Measurements from ENCODE around the gene MYH6. TPM values are rescaled to one million over a fixed set of nuclear protein-coding genes. Genes with fewer than 3 reads are reported as not detected.
"Not testable (repeated sequence)": the region's sequence is repeated elsewhere in the genome, so short reads cannot be mapped to it uniquely, and the experiment has no call there.

The MYH6 gene
- total and polyA plus RNA-seq, 4 experiments from 2014 or later = not detected

- H3K4me1 Mint-ChIP-seq; CTCF ChIA-PET (ENCODE audit: partially characterized antibody); H3K27ac Mint-ChIP-seq; H3K9me3 Mint-ChIP-seq; H3K9me3 ChIP-seq (ENCODE audit: control insufficient read depth in 1 of 2, low read length in 2 of 2); H3K4me3 Mint-ChIP-seq; H3K36me3 Mint-ChIP-seq; H3K27me3 ChIP-seq (ENCODE audit: insufficient read depth, low read length); POLR2A ChIA-PET (ENCODE audit: partially characterized antibody); DNase-seq; H3K4me1 ChIP-seq (ENCODE audit: insufficient read depth, low read length); H3K4me3 ChIP-seq (ENCODE audit: low read length in 2 of 2); H3K27ac ChIP-seq (ENCODE audit: low read depth, low read length); H3K27me3 Mint-ChIP-seq; intact Hi-C loops (cut with micrococcal nuclease); H3K36me3 ChIP-seq (ENCODE audit: insufficient read depth, low read length): not testable (repeated sequence)
These were observed 17.7 kb upstream of the MYH6 start for GRCh38 chr14:23425798-23426197.

GRCh38 chr14:23425169-23425568 lies 17.1 kb upstream of the MYH6 start:
- intact Hi-C loops (cut with micrococcal nuclease) = no loop called here
- DNase-seq = no peak
- Histone ChIP-seq H3K27me3 (ENCODE audit: insufficient read depth, low read length) (no peaks in the 10 kb centered on the region), H3K4me3 (ENCODE audit: low read length in 2 of 2) (no peak overlapping the region), H3K9me3 (ENCODE audit: control insufficient read depth in 1 of 2, low read length in 2 of 2) (no peaks in the 10 kb centered on the region), H3K27ac (ENCODE audit: low read depth, low read length) (no peak overlapping the region), H3K4me1 (ENCODE audit: insufficient read depth, low read length) (no peaks in the 10 kb centered on the region), H3K36me3 (ENCODE audit: insufficient read depth, low read length) (no peaks in the 10 kb centered on the region)
- Mint-ChIP-seq H3K36me3 (no peaks in the 10 kb centered on the region), H3K4me1 (no peaks in the 10 kb centered on the region), H3K9me3 (peaks cover 0 to 1% (median 0%) of the 10 kb centered on the region in 8 donors), H3K27ac (no peak overlapping the region), H3K4me3 (no peak overlapping the region), H3K27me3 (peaks cover 1 to 9% of the 10 kb centered on the region in 2 donors)
- POLR2A ChIA-PET (ENCODE audit: partially characterized antibody) = no interaction called here
- CTCF ChIA-PET (ENCODE audit: partially characterized antibody) = no interaction called here

GRCh38 chr14:23423657-23424056 lies 15.6 kb upstream of the MYH6 start:
- Histone ChIP-seq H3K9me3 (ENCODE audit: control insufficient read depth in 1 of 2, low read length in 2 of 2) (no peaks in the 10 kb centered on the region), H3K36me3 (ENCODE audit: insufficient read depth, low read length) (no peaks in the 10 kb centered on the region), H3K27me3 (ENCODE audit: insufficient read depth, low read length) (no peaks in the 10 kb centered on the region), H3K4me1 (ENCODE audit: insufficient read depth, low read length) (no peaks in the 10 kb centered on the region), H3K27ac (ENCODE audit: low read depth, low read length) (no peak overlapping the region), H3K4me3 (ENCODE audit: low read length in 2 of 2) (no peak overlapping the region)
- Mint-ChIP-seq H3K36me3 (no peaks in the 10 kb centered on the region), H3K4me3 (no peak overlapping the region), H3K27me3 (peaks cover 3 to 6% of the 10 kb centered on the region in 2 donors), H3K4me1 (no peaks in the 10 kb centered on the region), H3K27ac (peak overlapping the region in 1 of 7 donors; percentile 25), H3K9me3 (peaks cover 0 to 1% (median 0%) of the 10 kb centered on the region in 8 donors)
- no peak for DNase-seq
- ChIA-PET POLR2A (ENCODE audit: partially characterized antibody) (no interaction called here), CTCF (ENCODE audit: partially characterized antibody) (interaction anchor here (1.1 to 2.1 kb wide), 2 partner anchors 9 to 43 kb away, joined by 3 to 4 read pairs; no protein-coding TSS in a partner anchor)
- intact Hi-C loops (cut with micrococcal nuclease) = no loop called here

- Mint-ChIP-seq H3K4me1 (no peaks in the 10 kb centered on the region), H3K9me3 (peaks cover 0 to 2% (median 0%) of the 10 kb centered on the region in 8 donors), H3K4me3 (no peak overlapping the region), H3K27ac (no peak overlapping the region), H3K27me3 (peaks cover 3 to 4% of the 10 kb centered on the region in 2 donors), H3K36me3 (no peaks in the 10 kb centered on the region)
- Histone ChIP-seq H3K9me3 (ENCODE audit: control insufficient read depth in 1 of 2, low read length in 2 of 2) (no peaks in the 10 kb centered on the region), H3K27me3 (ENCODE audit: insufficient read depth, low read length) (no peaks in the 10 kb centered on the region), H3K4me1 (ENCODE audit: insufficient read depth, low read length) (no peaks in the 10 kb centered on the region), H3K36me3 (ENCODE audit: insufficient read depth, low read length) (no peaks in the 10 kb centered on the region), H3K27ac (ENCODE audit: low read depth, low read length) (no peak overlapping the region), H3K4me3 (ENCODE audit: low read length in 2 of 2) (no peak overlapping the region)
- DNase-seq = no peak
- POLR2A ChIA-PET (ENCODE audit: partially characterized antibody) = no interaction called here
- CTCF ChIA-PET (ENCODE audit: partially characterized antibody) = no interaction called here
- intact Hi-C loops (cut with micrococcal nuclease) = no loop called here
These were observed 13.5 kb upstream of the MYH6 start for GRCh38 chr14:23421594-23421993.

- H3K36me3 Mint-ChIP-seq; DNase-seq; H3K9me3 ChIP-seq (ENCODE audit: control insufficient read depth in 1 of 2, low read length in 2 of 2); H3K9me3 Mint-ChIP-seq; H3K4me3 Mint-ChIP-seq; H3K27me3 Mint-ChIP-seq; H3K4me1 Mint-ChIP-seq; H3K36me3 ChIP-seq (ENCODE audit: insufficient read depth, low read length); H3K4me3 ChIP-seq (ENCODE audit: low read length in 2 of 2); H3K27ac Mint-ChIP-seq; CTCF ChIA-PET (ENCODE audit: partially characterized antibody); intact Hi-C loops (cut with micrococcal nuclease); H3K27ac ChIP-seq (ENCODE audit: low read depth, low read length); H3K27me3 ChIP-seq (ENCODE audit: insufficient read depth, low read length); H3K4me1 ChIP-seq (ENCODE audit: insufficient read depth, low read length); POLR2A ChIA-PET (ENCODE audit: partially characterized antibody): not testable (repeated sequence)
These were observed 11.6 kb upstream of the MYH6 start for GRCh38 chr14:23419646-23420045.

- Histone ChIP-seq H3K27me3 (ENCODE audit: insufficient read depth, low read length) (no peaks in the 10 kb centered on the region), H3K4me3 (ENCODE audit: low read length in 2 of 2) (no peak overlapping the region), H3K27ac (ENCODE audit: low read depth, low read length) (no peak overlapping the region), H3K9me3 (ENCODE audit: control insufficient read depth in 1 of 2, low read length in 2 of 2) (no peaks in the 10 kb centered on the region), H3K4me1 (ENCODE audit: insufficient read depth, low read length) (no peaks in the 10 kb centered on the region), H3K36me3 (ENCODE audit: insufficient read depth, low read length) (no peaks in the 10 kb centered on the region)
- Mint-ChIP-seq H3K27ac (peak overlapping the region in 1 of 7 donors; percentile 13), H3K4me3 (no peak overlapping the region), H3K27me3 (peaks cover 3 to 6% of the 10 kb centered on the region in 2 donors), H3K36me3 (no peaks in the 10 kb centered on the region), H3K9me3 (peaks cover 0 to 2% (median 0%) of the 10 kb centered on the region in 8 donors), H3K4me1 (no peaks in the 10 kb centered on the region)
- no peak for DNase-seq
- CTCF ChIA-PET (ENCODE audit: partially characterized antibody) = no interaction called here
- POLR2A ChIA-PET (ENCODE audit: partially characterized antibody) = no interaction called here
- intact Hi-C loops (cut with micrococcal nuclease) = no loop called here
These were observed 9.9 kb upstream of the MYH6 start for GRCh38 chr14:23418021-23418420.

- H3K27ac Mint-ChIP-seq; H3K9me3 ChIP-seq (ENCODE audit: control insufficient read depth in 1 of 2, low read length in 2 of 2); H3K9me3 Mint-ChIP-seq; H3K27me3 Mint-ChIP-seq; H3K36me3 Mint-ChIP-seq; H3K27ac ChIP-seq (ENCODE audit: low read depth, low read length); H3K4me1 Mint-ChIP-seq; POLR2A ChIA-PET (ENCODE audit: partially characterized antibody); DNase-seq; H3K4me3 ChIP-seq (ENCODE audit: low read length in 2 of 2); H3K27me3 ChIP-seq (ENCODE audit: insufficient read depth, low read length); H3K4me3 Mint-ChIP-seq; H3K36me3 ChIP-seq (ENCODE audit: insufficient read depth, low read length); H3K4me1 ChIP-seq (ENCODE audit: insufficient read depth, low read length); intact Hi-C loops (cut with micrococcal nuclease): not testable (repeated sequence)
- CTCF ChIA-PET (ENCODE audit: partially characterized antibody) = interaction anchor here (1.5 kb wide), 1 partner anchor 37 kb away, joined by 3 read pairs; no protein-coding TSS in a partner anchor
These were observed 9.2 kb upstream of the MYH6 start for GRCh38 chr14:23417269-23417668.

- no peaks in the 10 kb centered on the region for H3K9me3 ChIP-seq (ENCODE audit: control insufficient read depth in 1 of 2, low read length in 2 of 2)
- no peaks in the 10 kb centered on the region for H3K27me3 ChIP-seq (ENCODE audit: insufficient read depth, low read length)
- H3K4me1 ChIP-seq (ENCODE audit: insufficient read depth, low read length) = no peaks in the 10 kb centered on the region
- intact Hi-C loops (cut with micrococcal nuclease) = no loop called here
- H3K27ac Mint-ChIP-seq = no peak overlapping the region
- no peak overlapping the region for H3K4me3 Mint-ChIP-seq
- no peaks in the 10 kb centered on the region for H3K36me3 Mint-ChIP-seq
- ChIA-PET CTCF (ENCODE audit: partially characterized antibody) (interaction anchor here (1.5 kb wide), 1 partner anchor 36 kb away, joined by 3 read pairs; no protein-coding TSS in a partner anchor), POLR2A (ENCODE audit: partially characterized antibody) (no interaction called here)
- peaks cover 3 to 6% of the 10 kb centered on the region in 2 donors for H3K27me3 Mint-ChIP-seq
- DNase-seq = no peak
- peaks cover 0 to 2% (median 0%) of the 10 kb centered on the region in 8 donors for H3K9me3 Mint-ChIP-seq
- no peak overlapping the region for H3K27ac ChIP-seq (ENCODE audit: low read depth, low read length)
- H3K36me3 ChIP-seq (ENCODE audit: insufficient read depth, low read length) = no peaks in the 10 kb centered on the region
- no peak overlapping the region for H3K4me3 ChIP-seq (ENCODE audit: low read length in 2 of 2)
- no peaks in the 10 kb centered on the region for H3K4me1 Mint-ChIP-seq
These were observed 8.7 kb upstream of the MYH6 start for GRCh38 chr14:23416801-23417200.
